PFSK-1 (cell line): ENCODE results near the gene C3orf52.

Experiments used
- POLR2AphosphoS5 ChIP-seq: IDR thresholded peaks from 2 replicates; pipeline ENCODE4 v1.6.1; 2012; ENCODE audit warnings: low read depth, mild to moderate bottlenecking, control low read depth, low read length, moderate library complexity
- SIN3A ChIP-seq: IDR thresholded peaks from 2 replicates; pipeline ENCODE4 v1.6.1; 2012; ENCODE audit warnings: mild to moderate bottlenecking, low read length, moderate library complexity, borderline replicate concordance; ENCODE audit not compliant: insufficient read depth
- TAF1 ChIP-seq: IDR thresholded peaks from 2 replicates; pipeline ENCODE4 v1.6.1; 2012; ENCODE audit warnings: low read length, control low read depth, borderline replicate concordance; ENCODE audit not compliant: insufficient read depth

DNA sequence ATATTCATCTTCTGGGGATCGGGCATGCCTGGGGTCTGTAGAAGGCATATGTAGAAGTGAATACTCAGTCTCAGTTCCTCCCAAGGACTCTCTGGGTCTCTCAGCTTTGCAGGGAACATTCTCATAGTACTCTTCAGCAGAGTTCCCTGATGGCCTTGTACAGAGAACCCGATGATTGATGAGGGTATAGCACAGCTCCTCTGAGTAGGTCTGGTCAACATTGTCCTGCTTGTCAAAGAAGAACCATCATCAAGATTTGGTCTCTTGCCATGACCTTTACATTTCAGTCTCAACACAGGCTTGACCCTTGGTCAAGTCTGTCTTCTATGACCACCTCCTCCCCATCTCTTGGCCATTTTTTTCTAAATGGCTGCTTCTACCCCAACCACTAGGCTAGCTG lies 37.4 kb downstream of the C3orf52 start:
- TF ChIP-seq POLR2AphosphoS5 = no peak
- TF ChIP-seq TAF1 = no peak
- TF ChIP-seq SIN3A = no peak
